SK-N-MC (cell line): ENCODE data around the gene RAC3.

Experiments used
- DNase-seq: peaks from one replicate; pipeline ENCODE4 v3.0.0-alpha.2; 2011; ENCODE audit warnings: low read depth, low spot score
- H3K27ac ChIP-seq: fragments of 200-600 bp; sonication (generic); 2 replicates; pipeline ENCODE4 v1.5.1; 2016; ENCODE audit warnings: mixed run types
- H3K36me3 ChIP-seq: fragments of 200-600 bp; sonication (generic); 2 replicates; pipeline ENCODE4 v1.6.1; 2017; ENCODE audit warnings: antibody characterized with exemption, low read length, mixed read lengths; ENCODE audit not compliant: insufficient read depth
- H3K4me3 ChIP-seq: fragments of 200-600 bp; sonication (generic); 2 replicates; pipeline ENCODE4 v1.5.1; 2016
- H3K9ac ChIP-seq: fragments of 200-600 bp; sonication (generic); 2 replicates; pipeline ENCODE4 v1.8.0; 2017; ENCODE audit warnings: mixed run types, mixed read lengths; ENCODE audit not compliant: insufficient read length
- H3K9me3 ChIP-seq: fragments of 200-600 bp; sonication (generic); 2 replicates; pipeline ENCODE4 v1.6.1; 2017; ENCODE audit warnings: low read depth, mild to moderate bottlenecking, antibody characterized with exemption, low read length, moderate library complexity, mixed read lengths
- EZH2 ChIP-seq: fragments of 200-600 bp; sonication (generic); IDR thresholded peaks from one replicate; pipeline ENCODE4 v1.6.1; 2017; ENCODE audit warnings: antibody characterized with exemption
- FOXP2 ChIP-seq: optimal IDR thresholded peaks from 2 replicates; pipeline ENCODE3; 2011; ENCODE audit warnings: mild to moderate bottlenecking, moderate library complexity; ENCODE audit not compliant: insufficient read depth; ENCODE audit errors: extremely low read length, control extremely low read depth
- POLR2AphosphoS5 ChIP-seq: IDR thresholded peaks from 2 replicates; pipeline ENCODE4 v1.6.1; 2012; ENCODE audit warnings: mild to moderate bottlenecking, low read depth, low read length, borderline replicate concordance

The RAC3 gene

GRCh38 chr17:82004517-82005455 lies 26.7 kb upstream of the RAC3 start:
- Histone ChIP-seq H3K9me3 (no peaks in the 10 kb centered on the region), H3K9ac (no peak overlapping the region), H3K4me3 (no peak overlapping the region), H3K36me3 (no peaks in the 10 kb centered on the region), H3K27ac (no peak overlapping the region)
- DNase-seq = no peak
- TF ChIP-seq POLR2AphosphoS5 = no peak
- TF ChIP-seq EZH2 = no peak
- TF ChIP-seq FOXP2 = no peak

GRCh38 chr17:82005701-82006348 lies 25.7 kb upstream of the RAC3 start:
- no peak overlapping the region for H3K4me3 ChIP-seq
- H3K27ac ChIP-seq = no peak overlapping the region
- H3K36me3 ChIP-seq = no peaks in the 10 kb centered on the region
- no peaks in the 10 kb centered on the region for H3K9me3 ChIP-seq
- TF ChIP-seq FOXP2 (no peak), POLR2AphosphoS5 (no peak), EZH2 (no peak)
- no peak overlapping the region for H3K9ac ChIP-seq
- no peak for DNase-seq

GRCh38 chr17:82006468-82007227 lies 24.8 kb upstream of the RAC3 start:
- no peak for DNase-seq
- Histone ChIP-seq H3K9ac (no peak overlapping the region), H3K4me3 (no peak overlapping the region), H3K27ac (0 out of 2 replicates have a peak overlapping the region, but pooled peaks have one; percentile 25), H3K36me3 (no peaks in the 10 kb centered on the region), H3K9me3 (no peaks in the 10 kb centered on the region)
- no peak for TF ChIP-seq POLR2AphosphoS5
- TF ChIP-seq EZH2 = no peak
- TF ChIP-seq FOXP2 = no peak

- Histone ChIP-seq H3K9me3 (no peaks in the 10 kb centered on the region), H3K4me3 (no peak overlapping the region), H3K27ac (no peak overlapping the region), H3K9ac (no peak overlapping the region), H3K36me3 (no peaks in the 10 kb centered on the region)
- TF ChIP-seq POLR2AphosphoS5 (no peak), EZH2 (no peak), FOXP2 (no peak)
- DNase-seq = no peak
Measured at GRCh38 chr17:82007228-82007494, 24.3 kb upstream of the RAC3 start.

- DNase-seq = no peak
- no peaks in the 10 kb centered on the region for H3K9me3 ChIP-seq
- TF ChIP-seq FOXP2 (no peak), POLR2AphosphoS5 (no peak), EZH2 (no peak)
- H3K9ac ChIP-seq = no peak overlapping the region
- H3K4me3 ChIP-seq = no peak overlapping the region
- no peaks in the 10 kb centered on the region for H3K36me3 ChIP-seq
- H3K27ac ChIP-seq = no peak overlapping the region
Measured at GRCh38 chr17:82007495-82008257, 23.8 kb upstream of the RAC3 start.

- TF ChIP-seq POLR2AphosphoS5 (no peak), EZH2 (no peak), FOXP2 (no peak)
- Histone ChIP-seq H3K36me3 (no peaks in the 10 kb centered on the region), H3K27ac (no peak overlapping the region), H3K9ac (no peak overlapping the region), H3K4me3 (no peak overlapping the region), H3K9me3 (no peaks in the 10 kb centered on the region)
- no peak for DNase-seq
Measured at GRCh38 chr17:82008258-82008940, 23.1 kb upstream of the RAC3 start.

- Histone ChIP-seq H3K9me3 (no peaks in the 10 kb centered on the region), H3K4me3 (no peak overlapping the region), H3K36me3 (no peaks in the 10 kb centered on the region), H3K9ac (no peak overlapping the region), H3K27ac (no peak overlapping the region)
- no peak for TF ChIP-seq POLR2AphosphoS5
- no peak for DNase-seq
Measured at GRCh38 chr17:82008941-82009405, 22.5 kb upstream of the RAC3 start.

- Histone ChIP-seq H3K9me3 (no peaks in the 10 kb centered on the region), H3K27ac (no peak overlapping the region), H3K9ac (no peak overlapping the region), H3K4me3 (no peak overlapping the region), H3K36me3 (no peaks in the 10 kb centered on the region)
- TF ChIP-seq EZH2 = no peak
- TF ChIP-seq POLR2AphosphoS5 = no peak
- TF ChIP-seq FOXP2 = no peak
- DNase-seq = no peak
Measured at GRCh38 chr17:82009413-82009812, 22.1 kb upstream of the RAC3 start.
